HEK293 (cell line): Measurements from ENCODE around the gene PHF21A.

ENCODE experiments used
- CTCF ChIA-PET: fragments of 350-600 bp; formaldehyde crosslinking; extraction: SDS; loops from one replicate; lab custom pipeline; 2021; ENCODE audit warnings: antibody characterized with exemption; lab: Yijun Ruan, JAX
- POLR2A ChIA-PET: fragments of 300-600 bp; formaldehyde crosslinking; extraction: SDS; loops from one replicate; lab custom pipeline; 2020; ENCODE audit warnings: antibody characterized with exemption, inconsistent platforms; lab: Yijun Ruan, JAX
- H3K27ac ChIP-seq: fragments of 200-500 bp; sonication (Bioruptor generic); 2 replicates; pipeline ENCODE4 v1.5.1; 2014; ENCODE audit warnings: low read depth, low read length, control low read depth, inconsistent platforms; ENCODE audit errors: extremely low read depth
- H3K36me3 ChIP-seq, 2 experiments: fragments of 200-500 bp in 1 of 2; sonication (Bioruptor generic) in 1 of 2; 1 replicate in 1 of 2; 2 replicates in 1 of 2; pipeline ENCODE4 v1.5.1; 2014 to 2017; ENCODE audit warnings: inconsistent platforms in 2 of 2, low read length in 2 of 2; ENCODE audit not compliant: control insufficient read depth in 2 of 2, insufficient read depth in 1 of 2
- H3K4me1 ChIP-seq: fragments of 200-500 bp; sonication (Bioruptor generic); 2 replicates; pipeline ENCODE4 v1.5.1; 2014; ENCODE audit warnings: mild to moderate bottlenecking, low read length, inconsistent platforms; ENCODE audit not compliant: control insufficient read depth, insufficient read depth
- H3K4me3 ChIP-seq: 2 replicates; pipeline ENCODE4 v1.5.1; 2011; ENCODE audit warnings: low read depth, mild to moderate bottlenecking, control low read depth, low read length, moderate library complexity
- H3K9me3 ChIP-seq: fragments of 200-500 bp; sonication (Bioruptor generic); 2 replicates; pipeline ENCODE4 v1.5.1; 2014; ENCODE audit warnings: low read depth, low read length, inconsistent platforms; ENCODE audit not compliant: control insufficient read depth, insufficient read depth
- KLF16 ChIP-seq: fragments of 450-650 bp; formaldehyde crosslinking; IDR thresholded peaks from 2 replicates; pipeline ENCODE4 v1.5.1; 2017; ENCODE audit warnings: missing biosample characterization, missing genetic modification characterization
- PRDM2 ChIP-seq: fragments of 450-650 bp; formaldehyde crosslinking; IDR thresholded peaks from 2 replicates; pipeline ENCODE4 v1.5.1; 2016; ENCODE audit warnings: missing biosample characterization, missing genetic modification characterization, borderline replicate concordance
- REST ChIP-seq: fragments of 450-650 bp; formaldehyde crosslinking; IDR thresholded peaks from 2 replicates; pipeline ENCODE4 v1.5.1; 2016; ENCODE audit warnings: missing biosample characterization, missing genetic modification characterization
- ZFP69B ChIP-seq: fragments of 450-650 bp; formaldehyde crosslinking; IDR thresholded peaks from 2 replicates; pipeline ENCODE4 v1.5.1; 2016; ENCODE audit warnings: missing biosample characterization, missing genetic modification characterization
- ZNF133 ChIP-seq: fragments of 450-650 bp; formaldehyde crosslinking; IDR thresholded peaks from 2 replicates; pipeline ENCODE4 v1.5.1; 2016; ENCODE audit warnings: missing biosample characterization, missing genetic modification characterization
- ZNF214 ChIP-seq: fragments of 450-650 bp; formaldehyde crosslinking; IDR thresholded peaks from 2 replicates; pipeline ENCODE4 v1.5.1; 2017; ENCODE audit warnings: missing biosample characterization, mild to moderate bottlenecking, missing genetic modification characterization, borderline replicate concordance
- ZNF248 ChIP-seq: fragments of 450-650 bp; formaldehyde crosslinking; IDR thresholded peaks from 2 replicates; pipeline ENCODE4 v1.5.1; 2017; ENCODE audit warnings: missing biosample characterization, missing genetic modification characterization
- ZNF26 ChIP-seq: fragments of 450-650 bp; formaldehyde crosslinking; IDR thresholded peaks from 2 replicates; pipeline ENCODE4 v1.5.1; 2016; ENCODE audit warnings: missing biosample characterization, missing genetic modification characterization
- ZNF335 ChIP-seq: fragments of 450-650 bp; formaldehyde crosslinking; conservative IDR thresholded peaks from 2 replicates; pipeline ENCODE4 v1.5.1; 2016; ENCODE audit warnings: missing biosample characterization, missing genetic modification characterization
- ZNF391 ChIP-seq: fragments of 450-650 bp; formaldehyde crosslinking; IDR thresholded peaks from 2 replicates; pipeline ENCODE4 v1.5.1; 2016; ENCODE audit warnings: low read depth, missing biosample characterization, missing genetic modification characterization, borderline replicate concordance
- ZNF394 ChIP-seq: fragments of 450-650 bp; formaldehyde crosslinking; IDR thresholded peaks from 2 replicates; pipeline ENCODE4 v1.5.1; 2016; ENCODE audit warnings: missing biosample characterization, missing genetic modification characterization, mild to moderate bottlenecking, moderate library complexity, borderline replicate concordance
- ZNF501 ChIP-seq: fragments of 450-650 bp; formaldehyde crosslinking; IDR thresholded peaks from 2 replicates; pipeline ENCODE4 v1.5.1; 2016; ENCODE audit warnings: missing biosample characterization, missing genetic modification characterization
- ZNF513 ChIP-seq: fragments of 450-650 bp; IDR thresholded peaks from 2 replicates; pipeline ENCODE4 v1.5.1; 2018; ENCODE audit warnings: missing biosample characterization, missing genetic modification characterization
- ZNF747 ChIP-seq: fragments of 450-650 bp; formaldehyde crosslinking; IDR thresholded peaks from 2 replicates; pipeline ENCODE4 v1.5.1; 2016; ENCODE audit warnings: missing biosample characterization, missing genetic modification characterization
- ZNF76 ChIP-seq: fragments of 450-650 bp; formaldehyde crosslinking; IDR thresholded peaks from 2 replicates; pipeline ENCODE4; 2016; ENCODE audit warnings: low read depth, missing biosample characterization, missing genetic modification characterization, borderline replicate concordance
- ZNF791 ChIP-seq: fragments of 450-650 bp; formaldehyde crosslinking; IDR thresholded peaks from 2 replicates; pipeline ENCODE4 v1.5.1; 2016; ENCODE audit warnings: missing biosample characterization, missing genetic modification characterization

Gene PHF21A

GRCh38 chr11:46045811-46046210 is 75.4 kb downstream of the PHF21A start (continued):
- TF ChIP-seq PRDM2 (tag by site-specific recombination) = no peak

GRCh38 chr11:46044601-46045000 is 76.7 kb downstream of the PHF21A start:
- TF ChIP-seq KLF16 (tag by site-specific recombination) (no peak), ZNF214 (tag by site-specific recombination) (no peak), ZNF133 (no peak), ZFP69B (tag by site-specific recombination) (no peak), ZNF791 (tag by site-specific recombination) (no peak), REST (tag by site-specific recombination) (no peak), ZNF335 (tag by site-specific recombination) (no peak), ZNF394 (tag by site-specific recombination) (no peak)
- POLR2A ChIA-PET = no interaction called here
- no peak overlapping the region for H3K27ac ChIP-seq
- CTCF ChIA-PET = interaction anchor here (0.6 to 1.5 kb wide), 2 partner anchors 79 to 992 kb away, joined by 3 to 5 read pairs; no protein-coding TSS in a partner anchor
- no peak overlapping the region for H3K4me3 ChIP-seq
- H3K36me3 ChIP-seq = peaks cover 0 to 5% of the 10 kb centered on the region in 2 experiments; a peak in 1 of 3 replicates
- H3K9me3 ChIP-seq = no peaks in the 10 kb centered on the region
- no peaks in the 10 kb centered on the region for H3K4me1 ChIP-seq

- H3K27ac ChIP-seq = no peak overlapping the region
- no peak for TF ChIP-seq ZNF248 (tag by site-specific recombination)
- no peaks in the 10 kb centered on the region for H3K4me1 ChIP-seq
- POLR2A ChIA-PET = no interaction called here
- no peak overlapping the region for H3K4me3 ChIP-seq
- CTCF ChIA-PET = interaction anchor here (1.1 kb wide), 1 partner anchor 34 kb away, joined by 6 read pairs; no protein-coding TSS in a partner anchor
- H3K36me3 ChIP-seq = no peaks in the 10 kb centered on the region
- no peaks in the 10 kb centered on the region for H3K9me3 ChIP-seq
Observed at GRCh38 chr11:46039990-46040389, 81.3 kb downstream of the PHF21A start.

GRCh38 chr11:46038529-46038928 is 82.7 kb downstream of the PHF21A start:
- CTCF ChIA-PET = interaction anchor here (0.7 to 1.1 kb wide), 2 partner anchors 30 to 32 kb away, joined by 4 to 6 read pairs; no protein-coding TSS in a partner anchor
- no peaks in the 10 kb centered on the region for H3K9me3 ChIP-seq
- H3K27ac ChIP-seq = no peak overlapping the region
- POLR2A ChIA-PET = no interaction called here
- H3K4me3 ChIP-seq = no peak overlapping the region
- H3K36me3 ChIP-seq = no peaks in the 10 kb centered on the region
- no peaks in the 10 kb centered on the region for H3K4me1 ChIP-seq
- TF ChIP-seq ZNF391 = no peak
- TF ChIP-seq ZNF26 (tag by site-specific recombination) = no peak
- no peak for TF ChIP-seq ZNF501 (tag by site-specific recombination)
- no peak for TF ChIP-seq ZNF513 (tag by site-specific recombination)
- TF ChIP-seq ZNF747 = no peak
- TF ChIP-seq ZNF76 (tag by site-specific recombination) = no peak
